ENCODE data around the gene PSME3. TPM values are rescaled to one million over a fixed set of nuclear protein-coding genes. Genes with fewer than 3 reads are reported as not detected.

The PSME3 gene
- total and polyA plus RNA-seq, 2 of the 13 experiments (the other 11 are each of a cell fraction or from before 2014, with no cell fraction given): 66.3 to 135 TPM

- no peak for TF ChIP-seq ZBTB46 (CRISPR knock-in tag; IDR thresholded peaks at IDR 0.05; ENCODE audit: borderline replicate concordance)
- no peak for TF ChIP-seq REL (CRISPR knock-in tag; conservative IDR thresholded peaks at IDR 0.05)
- TF ChIP-seq BRCA1 (CRISPR knock-in tag; IDR thresholded peaks at IDR 0.05): no peak
- 0 out of 2 replicates have a peak, but pooled peaks have one; percentile 1 for TF ChIP-seq ZBTB3 (CRISPR knock-in tag; IDR thresholded peaks at IDR 0.05; ENCODE audit: borderline replicate concordance, low read depth)
- TF ChIP-seq MBD4 (IDR thresholded peaks at IDR 0.05; ENCODE audit: borderline replicate concordance, low read length): no peak
- no peak for TF ChIP-seq ZNF768 (CRISPR knock-in tag; IDR thresholded peaks at IDR 0.05)
- TF ChIP-seq, protein P1, sequence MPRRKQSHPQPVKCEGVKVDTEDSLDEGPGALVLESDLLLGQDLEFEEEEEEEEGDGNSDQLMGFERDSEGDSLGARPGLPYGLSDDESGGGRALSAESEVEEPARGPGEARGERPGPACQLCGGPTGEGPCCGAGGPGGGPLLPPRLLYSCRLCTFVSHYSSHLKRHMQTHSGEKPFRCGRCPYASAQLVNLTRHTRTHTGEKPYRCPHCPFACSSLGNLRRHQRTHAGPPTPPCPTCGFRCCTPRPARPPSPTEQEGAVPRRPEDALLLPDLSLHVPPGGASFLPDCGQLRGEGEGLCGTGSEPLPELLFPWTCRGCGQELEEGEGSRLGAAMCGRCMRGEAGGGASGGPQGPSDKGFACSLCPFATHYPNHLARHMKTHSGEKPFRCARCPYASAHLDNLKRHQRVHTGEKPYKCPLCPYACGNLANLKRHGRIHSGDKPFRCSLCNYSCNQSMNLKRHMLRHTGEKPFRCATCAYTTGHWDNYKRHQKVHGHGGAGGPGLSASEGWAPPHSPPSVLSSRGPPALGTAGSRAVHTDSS (CRISPR knock-in tag; conservative IDR thresholded peaks at IDR 0.05): no peak
- no peak for TF ChIP-seq RFXAP (CRISPR knock-in tag; IDR thresholded peaks at IDR 0.05; ENCODE audit: borderline replicate concordance)
- no peak for TF ChIP-seq TMF1 (CRISPR knock-in tag; IDR thresholded peaks at IDR 0.05; ENCODE audit: low read depth)
- TF ChIP-seq PHF5A (CRISPR knock-in tag; IDR thresholded peaks at IDR 0.05; ENCODE audit: low read depth, unreplicated experiment): no peak
- TF ChIP-seq, protein P2, sequence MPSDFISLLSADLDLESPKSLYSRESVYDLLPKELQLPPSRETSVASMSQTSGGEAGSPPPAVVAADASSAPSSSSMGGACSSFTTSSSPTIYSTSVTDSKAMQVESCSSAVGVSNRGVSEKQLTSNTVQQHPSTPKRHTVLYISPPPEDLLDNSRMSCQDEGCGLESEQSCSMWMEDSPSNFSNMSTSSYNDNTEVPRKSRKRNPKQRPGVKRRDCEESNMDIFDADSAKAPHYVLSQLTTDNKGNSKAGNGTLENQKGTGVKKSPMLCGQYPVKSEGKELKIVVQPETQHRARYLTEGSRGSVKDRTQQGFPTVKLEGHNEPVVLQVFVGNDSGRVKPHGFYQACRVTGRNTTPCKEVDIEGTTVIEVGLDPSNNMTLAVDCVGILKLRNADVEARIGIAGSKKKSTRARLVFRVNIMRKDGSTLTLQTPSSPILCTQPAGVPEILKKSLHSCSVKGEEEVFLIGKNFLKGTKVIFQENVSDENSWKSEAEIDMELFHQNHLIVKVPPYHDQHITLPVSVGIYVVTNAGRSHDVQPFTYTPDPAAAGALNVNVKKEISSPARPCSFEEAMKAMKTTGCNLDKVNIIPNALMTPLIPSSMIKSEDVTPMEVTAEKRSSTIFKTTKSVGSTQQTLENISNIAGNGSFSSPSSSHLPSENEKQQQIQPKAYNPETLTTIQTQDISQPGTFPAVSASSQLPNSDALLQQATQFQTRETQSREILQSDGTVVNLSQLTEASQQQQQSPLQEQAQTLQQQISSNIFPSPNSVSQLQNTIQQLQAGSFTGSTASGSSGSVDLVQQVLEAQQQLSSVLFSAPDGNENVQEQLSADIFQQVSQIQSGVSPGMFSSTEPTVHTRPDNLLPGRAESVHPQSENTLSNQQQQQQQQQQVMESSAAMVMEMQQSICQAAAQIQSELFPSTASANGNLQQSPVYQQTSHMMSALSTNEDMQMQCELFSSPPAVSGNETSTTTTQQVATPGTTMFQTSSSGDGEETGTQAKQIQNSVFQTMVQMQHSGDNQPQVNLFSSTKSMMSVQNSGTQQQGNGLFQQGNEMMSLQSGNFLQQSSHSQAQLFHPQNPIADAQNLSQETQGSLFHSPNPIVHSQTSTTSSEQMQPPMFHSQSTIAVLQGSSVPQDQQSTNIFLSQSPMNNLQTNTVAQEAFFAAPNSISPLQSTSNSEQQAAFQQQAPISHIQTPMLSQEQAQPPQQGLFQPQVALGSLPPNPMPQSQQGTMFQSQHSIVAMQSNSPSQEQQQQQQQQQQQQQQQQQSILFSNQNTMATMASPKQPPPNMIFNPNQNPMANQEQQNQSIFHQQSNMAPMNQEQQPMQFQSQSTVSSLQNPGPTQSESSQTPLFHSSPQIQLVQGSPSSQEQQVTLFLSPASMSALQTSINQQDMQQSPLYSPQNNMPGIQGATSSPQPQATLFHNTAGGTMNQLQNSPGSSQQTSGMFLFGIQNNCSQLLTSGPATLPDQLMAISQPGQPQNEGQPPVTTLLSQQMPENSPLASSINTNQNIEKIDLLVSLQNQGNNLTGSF (CRISPR knock-in tag; IDR thresholded peaks at IDR 0.05): 0 out of 2 replicates have a peak, but pooled peaks have one; percentile 8
- no peak for TF ChIP-seq CEBPG (CRISPR knock-in tag; IDR thresholded peaks at IDR 0.05)
- 0 out of 2 replicates have a peak, but pooled peaks have one; percentile 14 for TF ChIP-seq ZSCAN29 (CRISPR knock-in tag; conservative IDR thresholded peaks at IDR 0.05)
- peak; percentile 78; the same call in 1 of the 2 replicates for TF ChIP-seq ZBTB4 (CRISPR knock-in tag; IDR thresholded peaks at IDR 0.05; ENCODE audit: borderline replicate concordance)
- TF ChIP-seq ZNF747 (CRISPR knock-in tag; IDR thresholded peaks at IDR 0.05; ENCODE audit: borderline replicate concordance): no peak
- no peak for TF ChIP-seq HOXA9 (CRISPR knock-in tag; IDR thresholded peaks at IDR 0.05; ENCODE audit: borderline replicate concordance)
- TF ChIP-seq NFKB2 (CRISPR knock-in tag; IDR thresholded peaks at IDR 0.05; ENCODE audit: borderline replicate concordance): no peak
- no peak for TF ChIP-seq CBFB (CRISPR knock-in tag; IDR thresholded peaks at IDR 0.05)
- TF ChIP-seq ERF (CRISPR knock-in tag; IDR thresholded peaks at IDR 0.05): no peak
Observed at GRCh38 chr17:42893359-42893758, 60.2 kb downstream of the PSME3 start (continued).

All from HepG2 (cell line).